EH (cell line): ENCODE data around the gene SMTNL2.
A peak's percentile ranks its signal among the peaks of the same experiment; 100 is the strongest.
"Not testable (repeated sequence)": the region's sequence is repeated elsewhere in the genome, so short reads cannot be mapped to it uniquely, and the experiment has no call there.

ENCODE experiments used
- DNase-seq: peaks from one replicate; pipeline ENCODE4 v3.0.0-alpha.2; 2015; ENCODE audit warnings: low read depth

The SMTNL2 gene

GRCh38 chr17:4634976-4635375, 50.6 kb downstream of the SMTNL2 start:
- DNase-seq, result peak; percentile 23

- no peak for DNase-seq
Observed at GRCh38 chr17:4635823-4636375, 51.6 kb downstream of the SMTNL2 start.

GRCh38 chr17:4636474-4637100, 52.3 kb downstream of the SMTNL2 start:
- no peak for DNase-seq

DNA sequence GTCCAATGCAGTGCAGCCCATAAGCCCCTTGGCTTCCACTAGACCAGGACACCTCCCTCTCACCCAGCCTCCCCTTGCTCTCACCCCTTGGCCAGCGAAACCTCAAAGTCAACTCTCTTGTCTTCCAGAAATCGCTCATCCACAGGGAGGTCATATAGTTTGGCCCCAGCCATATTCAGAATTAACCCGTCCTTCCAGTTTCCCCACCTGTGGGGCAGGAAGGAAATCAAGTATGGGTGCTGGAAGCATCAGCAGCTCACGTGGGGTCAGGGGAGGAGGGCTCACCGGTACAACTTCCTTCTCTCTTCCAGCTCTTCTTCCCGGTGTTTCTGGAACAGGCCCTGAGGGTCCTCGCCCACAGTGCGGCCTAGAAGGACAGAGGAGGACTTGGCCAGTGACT, 54.4 kb downstream of the SMTNL2 start:
- DNase-seq, result not testable (repeated sequence)

DNA sequence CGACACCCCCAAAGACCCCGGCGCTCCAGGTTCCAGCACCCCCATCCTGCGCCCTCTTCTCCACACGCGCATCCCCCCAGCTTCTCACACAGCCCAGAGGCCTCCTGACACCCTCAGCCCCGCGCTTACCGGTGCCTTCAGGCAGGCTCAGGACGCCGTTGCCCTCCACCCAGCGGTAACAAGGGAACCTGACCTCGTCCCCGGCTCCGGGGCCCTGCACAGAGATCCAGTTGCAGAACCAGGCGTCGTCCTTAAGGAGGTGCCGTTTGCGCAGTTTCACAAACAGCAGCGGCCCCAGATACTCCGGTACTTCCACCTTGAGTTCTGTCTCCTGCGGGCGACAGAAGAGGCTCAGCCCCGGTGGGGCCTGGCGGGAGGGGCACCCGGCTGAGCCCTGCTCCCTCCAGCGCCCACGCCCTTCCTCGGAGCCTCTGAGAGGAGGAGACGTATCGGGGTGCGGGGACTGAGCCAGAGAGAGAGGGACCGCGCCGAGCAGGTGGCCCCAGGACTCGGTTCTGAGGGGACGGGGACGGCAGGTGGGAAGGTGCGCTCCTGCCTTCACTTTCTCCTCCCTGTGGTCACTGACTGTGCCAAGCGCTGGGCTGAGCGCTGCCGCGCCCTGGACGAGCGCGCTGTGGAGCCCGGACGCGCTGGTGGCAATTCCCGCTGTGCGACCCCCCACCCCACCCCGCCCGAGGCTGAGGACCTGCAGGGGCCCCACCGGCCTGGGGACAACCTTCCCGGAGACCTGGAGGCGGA, 55.2 kb downstream of the SMTNL2 start:
- DNase-seq, result peak; percentile 24

DNA sequence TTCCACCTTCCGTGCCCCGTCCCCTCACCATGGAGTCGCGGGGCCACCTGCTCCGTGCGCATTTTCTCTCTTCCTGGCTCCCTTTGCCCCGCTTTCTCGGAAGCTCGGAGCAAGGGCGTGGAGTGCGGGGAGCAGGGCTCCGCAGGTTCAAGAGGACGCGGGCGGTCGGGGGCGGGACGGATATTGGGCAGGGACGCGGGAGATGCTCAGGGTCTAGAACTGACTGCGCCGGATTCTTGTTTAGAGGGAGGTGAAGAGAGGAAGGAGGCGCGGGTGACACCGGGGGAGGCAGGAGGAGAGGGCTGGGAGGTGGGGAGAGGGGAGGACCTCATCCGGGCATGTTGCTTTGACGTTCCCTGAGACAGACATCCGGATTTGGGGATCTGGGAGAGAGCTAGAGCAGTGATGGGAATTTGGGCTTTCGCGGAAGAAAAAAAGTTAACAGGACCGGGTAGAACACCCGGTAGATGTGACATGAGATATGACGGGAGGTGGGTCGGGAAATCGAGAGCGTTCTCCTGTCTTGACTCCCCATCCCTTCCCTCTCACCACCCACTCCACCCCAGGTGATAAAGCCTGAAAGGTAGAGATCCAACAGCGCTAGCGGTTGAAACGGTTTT, 56.4 kb downstream of the SMTNL2 start:
- DNase-seq, result not testable (repeated sequence)

DNA sequence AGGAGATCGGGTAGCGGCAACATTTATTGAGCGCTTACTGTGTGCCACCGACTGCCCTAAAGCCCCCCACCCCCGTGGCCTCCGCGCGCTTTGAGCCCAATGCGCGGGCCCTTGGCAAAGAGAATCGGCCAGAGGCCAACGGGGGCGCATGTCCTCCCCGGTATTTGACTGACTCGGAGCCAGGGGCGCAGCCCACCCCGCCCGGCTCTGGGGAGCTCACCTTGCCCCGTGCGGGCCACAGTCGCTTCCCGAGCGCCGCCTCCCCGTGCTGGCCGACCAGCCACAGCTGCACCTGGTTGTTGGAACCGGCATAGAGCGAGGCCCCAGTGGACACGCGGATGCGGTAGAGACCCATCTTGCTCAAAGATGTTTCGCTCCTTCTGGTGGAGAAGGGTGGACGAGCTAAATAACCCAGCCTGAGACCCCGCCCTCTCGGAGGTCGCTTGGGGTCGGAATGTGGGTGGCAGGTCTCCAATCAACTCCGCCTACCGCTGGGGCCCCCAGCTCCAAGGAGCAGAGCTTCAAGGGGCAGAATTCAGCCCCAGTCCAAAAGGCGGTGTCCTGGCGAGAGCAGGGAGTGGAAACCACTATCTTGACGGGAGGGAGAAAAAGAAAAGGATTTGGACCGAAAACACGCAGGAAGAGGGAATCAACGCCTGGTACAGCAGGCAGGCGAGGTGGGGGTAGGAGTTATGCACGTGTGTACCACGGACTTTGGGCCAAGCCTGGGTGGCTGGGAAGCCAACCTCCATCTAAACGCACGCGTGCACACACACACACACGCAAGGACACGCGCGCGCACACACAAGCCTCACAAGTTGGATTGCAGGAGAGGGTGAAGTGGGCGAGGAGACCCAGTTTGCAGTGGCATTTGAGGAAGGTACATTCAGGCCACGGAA, 57.2 kb downstream of the SMTNL2 start, which contains the start of gene ALOX15:
TSS of gene ALOX15 (minus strand) at position 382 of the 899 bp plus-strand sequence. CDS start at position 355, 27 bp downstream.
- DNase-seq, result no peak

- DNase-seq, result no peak
Observed at GRCh38 chr17:4642286-4642685, 58.0 kb downstream of the SMTNL2 start.

DNA sequence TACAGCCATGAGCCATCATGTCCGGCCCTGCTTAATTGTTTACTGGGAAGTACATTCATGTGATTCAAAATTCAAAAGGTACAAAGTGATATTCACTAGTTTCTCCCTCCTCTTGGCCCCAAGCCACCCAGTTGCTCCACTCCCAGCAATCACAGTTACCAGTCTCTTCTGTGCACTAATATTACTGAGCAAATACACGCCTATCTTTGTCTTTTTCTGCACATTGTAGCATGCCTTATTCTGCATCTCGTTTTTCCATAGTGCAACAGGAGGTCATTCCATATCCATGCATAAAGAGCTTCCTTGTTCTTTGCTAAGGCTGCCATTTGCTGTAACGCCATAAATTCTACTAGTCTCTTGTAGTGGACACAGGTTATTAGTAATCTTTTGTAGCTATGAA, 59.3 kb downstream of the SMTNL2 start:
- no peak for DNase-seq

- DNase-seq, result no peak
Observed at GRCh38 chr17:4645642-4646041, 61.3 kb downstream of the SMTNL2 start.

DNA sequence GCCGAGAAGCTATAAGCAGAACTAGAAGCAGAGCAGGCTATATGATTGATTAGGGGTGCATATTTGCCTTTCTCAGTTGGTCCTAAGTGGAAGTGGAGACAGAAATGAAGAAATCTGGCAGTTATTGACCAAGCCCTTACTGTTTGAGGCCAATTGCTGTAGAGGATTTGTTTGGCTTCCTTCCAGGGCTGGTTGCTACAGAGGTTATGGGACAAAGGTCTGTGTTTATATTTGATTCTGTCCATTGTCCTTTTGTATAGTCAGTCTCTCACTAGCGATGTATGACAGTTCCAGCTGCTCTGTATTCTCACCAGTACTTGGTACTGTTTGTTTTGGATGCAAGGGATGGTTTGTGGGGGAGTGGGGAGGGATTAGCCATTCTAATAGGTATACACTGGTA, 64.4 kb downstream of the SMTNL2 start:
- no peak for DNase-seq

- no peak for DNase-seq
Observed at GRCh38 chr17:4652997-4653396, 68.7 kb downstream of the SMTNL2 start.

GRCh38 chr17:4655933-4656332, 71.6 kb downstream of the SMTNL2 start:
- DNase-seq, result not testable (repeated sequence)

DNA sequence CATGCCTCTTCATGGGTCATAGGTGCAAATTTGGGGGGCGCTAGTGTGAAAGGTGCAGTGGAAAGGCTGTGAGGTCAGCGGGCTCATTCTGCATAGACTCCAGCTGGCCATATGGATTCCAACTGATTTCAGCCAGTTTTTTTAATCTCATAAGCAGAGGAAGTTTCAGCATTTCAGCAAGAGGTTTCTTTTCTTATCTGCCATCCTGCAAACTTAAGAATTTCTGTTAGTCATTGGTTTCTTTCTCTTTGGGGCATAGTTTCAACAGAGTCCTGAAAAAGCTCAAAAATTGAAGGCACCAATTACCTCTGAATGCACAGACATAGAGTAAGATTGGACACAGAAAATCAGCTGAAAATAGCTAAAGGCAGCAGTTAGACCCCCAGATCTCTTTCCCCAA, 73.3 kb downstream of the SMTNL2 start:
- no peak for DNase-seq
